Measurements from ENCODE around the gene SLC35G1. TPM values are rescaled to one million over a fixed set of nuclear protein-coding genes. Genes with fewer than 3 reads are reported as not detected.

Gene SLC35G1
- total RNA-seq, 1 experiment from 2014 or later = 5.1 TPM

DNA sequence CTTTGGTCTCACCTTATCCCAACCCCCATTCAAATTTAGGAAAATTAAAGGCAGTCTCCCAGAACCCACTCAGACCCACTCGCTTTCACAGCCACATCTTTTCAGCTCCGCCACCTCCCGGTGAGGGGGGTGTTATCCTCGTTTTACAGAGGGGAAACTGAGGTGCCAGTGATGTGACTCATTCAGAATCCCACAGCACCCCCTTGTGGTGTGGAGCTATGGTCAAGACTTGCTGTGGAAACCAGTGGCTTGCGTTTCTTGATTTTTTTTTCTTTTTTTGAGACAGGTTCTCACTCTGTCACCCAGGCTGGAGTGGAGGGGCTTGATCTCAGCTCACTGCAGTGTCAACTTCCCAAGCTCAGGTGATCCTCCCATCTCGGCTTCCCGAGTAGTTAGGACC lies 27.6 kb downstream of the SLC35G1 start (continued):
- TF ChIP-seq, protein P1, sequence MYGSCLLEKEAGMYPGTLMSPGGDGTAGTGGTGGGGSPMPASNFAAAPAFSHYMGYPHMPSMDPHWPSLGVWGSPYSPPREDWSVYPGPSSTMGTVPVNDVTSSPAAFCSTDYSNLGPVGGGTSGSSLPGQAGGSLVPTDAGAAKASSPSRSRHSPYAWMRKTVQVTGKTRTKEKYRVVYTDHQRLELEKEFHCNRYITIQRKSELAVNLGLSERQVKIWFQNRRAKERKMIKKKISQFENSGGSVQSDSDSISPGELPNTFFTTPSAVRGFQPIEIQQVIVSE (CRISPR knock-in tag; IDR thresholded peaks at IDR 0.05; ENCODE audit: borderline replicate concordance) = no peak
- no peak for TF ChIP-seq OVOL2 (CRISPR knock-in tag; IDR thresholded peaks at IDR 0.05; ENCODE audit: borderline replicate concordance)

DNA sequence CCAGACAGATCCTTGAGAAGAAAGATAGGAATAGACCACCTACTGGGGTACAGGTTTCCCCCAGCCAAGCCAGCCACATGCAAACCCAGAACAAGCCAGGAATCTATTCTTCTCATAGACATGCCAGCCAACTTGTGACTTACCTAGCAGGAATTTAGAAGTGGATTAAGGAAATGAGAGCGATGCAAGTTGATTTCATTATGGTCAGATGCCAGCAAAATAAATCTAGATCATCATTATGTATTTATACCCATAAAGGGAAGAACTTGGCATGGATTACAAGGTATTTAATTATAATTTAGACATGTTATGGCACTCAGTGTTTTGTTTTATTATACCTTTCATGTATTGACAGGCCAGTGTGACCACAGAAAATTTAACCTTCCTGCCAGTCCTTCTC lies 32.8 kb downstream of the SLC35G1 start:
- TF ChIP-seq, protein P2, sequence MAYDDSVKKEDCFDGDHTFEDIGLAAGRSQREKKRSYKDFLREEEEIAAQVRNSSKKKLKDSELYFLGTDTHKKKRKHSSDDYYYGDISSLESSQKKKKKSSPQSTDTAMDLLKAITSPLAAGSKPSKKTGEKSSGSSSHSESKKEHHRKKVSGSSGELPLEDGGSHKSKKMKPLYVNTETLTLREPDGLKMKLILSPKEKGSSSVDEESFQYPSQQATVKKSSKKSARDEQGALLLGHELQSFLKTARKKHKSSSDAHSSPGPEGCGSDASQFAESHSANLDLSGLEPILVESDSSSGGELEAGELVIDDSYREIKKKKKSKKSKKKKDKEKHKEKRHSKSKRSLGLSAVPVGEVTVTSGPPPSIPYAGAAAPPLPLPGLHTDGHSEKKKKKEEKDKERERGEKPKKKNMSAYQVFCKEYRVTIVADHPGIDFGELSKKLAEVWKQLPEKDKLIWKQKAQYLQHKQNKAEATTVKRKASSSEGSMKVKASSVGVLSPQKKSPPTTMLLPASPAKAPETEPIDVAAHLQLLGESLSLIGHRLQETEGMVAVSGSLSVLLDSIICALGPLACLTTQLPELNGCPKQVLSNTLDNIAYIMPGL (CRISPR knock-in tag; IDR thresholded peaks at IDR 0.05) = no peak
- TF ChIP-seq GTF2I (CRISPR knock-in tag; conservative IDR thresholded peaks at IDR 0.05) (no peak), NR2C2 (CRISPR knock-in tag; IDR thresholded peaks at IDR 0.05) (no peak), GABPB1 (CRISPR knock-in tag; IDR thresholded peaks at IDR 0.05) (no peak), IRF2 (CRISPR knock-in tag; IDR thresholded peaks at IDR 0.05; ENCODE audit: borderline replicate concordance, low read depth) (no peak)
- TF ChIP-seq, protein P1 (CRISPR knock-in tag; IDR thresholded peaks at IDR 0.05; ENCODE audit: borderline replicate concordance) = no peak
- peaks cover 30% of the 10 kb centered on the region for H3K9me3 Mint-ChIP-seq
- ChIA-PET CTCF (no interaction called here), POLR2A (no interaction called here)
- H3K27me3 Mint-ChIP-seq (ENCODE audit: low read depth) = peaks cover 30% of the 10 kb centered on the region
- DNase-seq (ENCODE audit: low spot score) (no peak), ATAC-seq (no peak)
- no peaks in the 10 kb centered on the region for H3K4me1 Mint-ChIP-seq
- H3K4me3 Mint-ChIP-seq = no peak overlapping the region
- peaks cover 16% of the 10 kb centered on the region for H3K36me3 Mint-ChIP-seq
- H3K27ac Mint-ChIP-seq = no peak overlapping the region

DNA sequence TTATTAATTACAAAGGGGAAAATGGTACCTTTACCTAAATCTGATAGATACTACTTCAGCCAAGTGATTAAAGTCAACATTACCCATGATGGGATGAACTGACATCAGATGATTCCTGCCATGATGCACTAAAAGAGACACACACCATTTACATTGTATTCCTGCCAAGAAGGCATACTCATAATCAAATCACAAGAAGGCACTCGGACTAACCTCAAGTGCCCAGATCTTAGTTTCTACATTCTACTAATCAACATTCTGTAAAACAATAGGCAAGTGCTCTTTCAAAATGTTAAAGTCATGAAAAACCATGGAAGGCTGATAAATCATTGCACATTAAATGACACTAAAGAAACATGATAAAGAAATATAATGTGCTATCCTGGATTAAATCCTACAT lies 44.4 kb downstream of the SLC35G1 start:
- POLR2A ChIA-PET = no interaction called here
- H3K4me3 Mint-ChIP-seq = no peak overlapping the region

More for the DNA sequence above, 44.4 kb downstream of the SLC35G1 start:
- Mint-ChIP-seq H3K27me3 (ENCODE audit: low read depth) (peaks cover 2% of the 10 kb centered on the region), H3K27ac (no peak overlapping the region), H3K9me3 (peaks cover 4% of the 10 kb centered on the region; the same call in 1 of the 2 replicates), H3K36me3 (0 out of 2 replicates have a peak, but pooled peaks cover 2% of the 10 kb centered on the region), H3K4me1 (no peaks in the 10 kb centered on the region)
- no peak for TF ChIP-seq ZNF121 (CRISPR knock-in tag; IDR thresholded peaks at IDR 0.05)
- TF ChIP-seq ESRRA (CRISPR knock-in tag; IDR thresholded peaks at IDR 0.05; ENCODE audit: borderline replicate concordance) = no peak
- TF ChIP-seq, protein P3, sequence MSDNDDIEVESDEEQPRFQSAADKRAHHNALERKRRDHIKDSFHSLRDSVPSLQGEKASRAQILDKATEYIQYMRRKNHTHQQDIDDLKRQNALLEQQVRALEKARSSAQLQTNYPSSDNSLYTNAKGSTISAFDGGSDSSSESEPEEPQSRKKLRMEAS (CRISPR knock-in tag; IDR thresholded peaks at IDR 0.05) = no peak
- TF ChIP-seq, protein P4, sequence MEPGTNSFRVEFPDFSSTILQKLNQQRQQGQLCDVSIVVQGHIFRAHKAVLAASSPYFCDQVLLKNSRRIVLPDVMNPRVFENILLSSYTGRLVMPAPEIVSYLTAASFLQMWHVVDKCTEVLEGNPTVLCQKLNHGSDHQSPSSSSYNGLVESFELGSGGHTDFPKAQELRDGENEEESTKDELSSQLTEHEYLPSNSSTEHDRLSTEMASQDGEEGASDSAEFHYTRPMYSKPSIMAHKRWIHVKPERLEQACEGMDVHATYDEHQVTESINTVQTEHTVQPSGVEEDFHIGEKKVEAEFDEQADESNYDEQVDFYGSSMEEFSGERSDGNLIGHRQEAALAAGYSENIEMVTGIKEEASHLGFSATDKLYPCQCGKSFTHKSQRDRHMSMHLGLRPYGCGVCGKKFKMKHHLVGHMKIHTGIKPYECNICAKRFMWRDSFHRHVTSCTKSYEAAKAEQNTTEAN (CRISPR knock-in tag; IDR thresholded peaks at IDR 0.05) = no peak
- no peak for TF ChIP-seq IRF2 (CRISPR knock-in tag; IDR thresholded peaks at IDR 0.05; ENCODE audit: borderline replicate concordance, low read depth)
- TF ChIP-seq GTF2I (CRISPR knock-in tag; conservative IDR thresholded peaks at IDR 0.05) = no peak
- no peak for TF ChIP-seq PRRX2 (CRISPR knock-in tag; IDR thresholded peaks at IDR 0.05)
- TF ChIP-seq FOXK1 (CRISPR knock-in tag; IDR thresholded peaks at IDR 0.05) = no peak
- TF ChIP-seq, protein P5, sequence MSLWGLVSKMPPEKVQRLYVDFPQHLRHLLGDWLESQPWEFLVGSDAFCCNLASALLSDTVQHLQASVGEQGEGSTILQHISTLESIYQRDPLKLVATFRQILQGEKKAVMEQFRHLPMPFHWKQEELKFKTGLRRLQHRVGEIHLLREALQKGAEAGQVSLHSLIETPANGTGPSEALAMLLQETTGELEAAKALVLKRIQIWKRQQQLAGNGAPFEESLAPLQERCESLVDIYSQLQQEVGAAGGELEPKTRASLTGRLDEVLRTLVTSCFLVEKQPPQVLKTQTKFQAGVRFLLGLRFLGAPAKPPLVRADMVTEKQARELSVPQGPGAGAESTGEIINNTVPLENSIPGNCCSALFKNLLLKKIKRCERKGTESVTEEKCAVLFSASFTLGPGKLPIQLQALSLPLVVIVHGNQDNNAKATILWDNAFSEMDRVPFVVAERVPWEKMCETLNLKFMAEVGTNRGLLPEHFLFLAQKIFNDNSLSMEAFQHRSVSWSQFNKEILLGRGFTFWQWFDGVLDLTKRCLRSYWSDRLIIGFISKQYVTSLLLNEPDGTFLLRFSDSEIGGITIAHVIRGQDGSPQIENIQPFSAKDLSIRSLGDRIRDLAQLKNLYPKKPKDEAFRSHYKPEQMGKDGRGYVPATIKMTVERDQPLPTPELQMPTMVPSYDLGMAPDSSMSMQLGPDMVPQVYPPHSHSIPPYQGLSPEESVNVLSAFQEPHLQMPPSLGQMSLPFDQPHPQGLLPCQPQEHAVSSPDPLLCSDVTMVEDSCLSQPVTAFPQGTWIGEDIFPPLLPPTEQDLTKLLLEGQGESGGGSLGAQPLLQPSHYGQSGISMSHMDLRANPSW (CRISPR knock-in tag; conservative IDR thresholded peaks at IDR 0.05; ENCODE audit: low read depth) = no peak
- TF ChIP-seq, protein P6, sequence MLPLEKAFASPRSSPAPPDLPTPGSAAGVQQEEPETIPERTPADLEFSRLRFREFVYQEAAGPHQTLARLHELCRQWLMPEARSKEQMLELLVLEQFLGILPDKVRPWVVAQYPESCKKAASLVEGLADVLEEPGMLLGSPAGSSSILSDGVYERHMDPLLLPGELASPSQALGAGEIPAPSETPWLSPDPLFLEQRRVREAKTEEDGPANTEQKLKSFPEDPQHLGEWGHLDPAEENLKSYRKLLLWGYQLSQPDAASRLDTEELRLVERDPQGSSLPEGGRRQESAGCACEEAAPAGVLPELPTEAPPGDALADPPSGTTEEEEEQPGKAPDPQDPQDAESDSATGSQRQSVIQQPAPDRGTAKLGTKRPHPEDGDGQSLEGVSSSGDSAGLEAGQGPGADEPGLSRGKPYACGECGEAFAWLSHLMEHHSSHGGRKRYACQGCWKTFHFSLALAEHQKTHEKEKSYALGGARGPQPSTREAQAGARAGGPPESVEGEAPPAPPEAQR (CRISPR knock-in tag; IDR thresholded peaks at IDR 0.05) = no peak
- TF ChIP-seq CREM (CRISPR knock-in tag; IDR thresholded peaks at IDR 0.05) = no peak
- no peak for TF ChIP-seq CREB1 (CRISPR knock-in tag; IDR thresholded peaks at IDR 0.05)
- TF ChIP-seq TCF7 (CRISPR knock-in tag; IDR thresholded peaks at IDR 0.05; ENCODE audit: low read depth) = no peak
- TF ChIP-seq NR2C2 (CRISPR knock-in tag; IDR thresholded peaks at IDR 0.05) = no peak
- TF ChIP-seq, protein P7, sequence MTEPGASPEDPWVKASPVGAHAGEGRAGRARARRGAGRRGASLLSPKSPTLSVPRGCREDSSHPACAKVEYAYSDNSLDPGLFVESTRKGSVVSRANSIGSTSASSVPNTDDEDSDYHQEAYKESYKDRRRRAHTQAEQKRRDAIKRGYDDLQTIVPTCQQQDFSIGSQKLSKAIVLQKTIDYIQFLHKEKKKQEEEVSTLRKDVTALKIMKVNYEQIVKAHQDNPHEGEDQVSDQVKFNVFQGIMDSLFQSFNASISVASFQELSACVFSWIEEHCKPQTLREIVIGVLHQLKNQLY (CRISPR knock-in tag; IDR thresholded peaks at IDR 0.05) = no peak
- CTCF ChIA-PET = no interaction called here
- ATAC-seq (no peak), DNase-seq (ENCODE audit: low spot score) (no peak)

All from WTC11 (cell line).